Measurements from ENCODE around the gene CSRNP2. TPM values are rescaled to one million over a fixed set of nuclear protein-coding genes. Genes with fewer than 3 reads are reported as not detected.

CSRNP2 gene
- total and polyA plus RNA-seq, 2 of the 8 experiments (the other 6 are each of a cell fraction or from before 2014, with no cell fraction given) = 13.7 to 34.0 TPM

GRCh38 chr12:51051787-51052186, 31.6 kb downstream of the CSRNP2 start:
- Histone ChIP-seq H3K56ac (replicated peaks; ENCODE audit: insufficient read length, low read depth, low read length) (no peak overlapping the region), H4K20me1 (replicated peaks in 1 of 2; ENCODE audit: control insufficient read depth in 1 of 2, insufficient read depth in 2 of 2, low read length in 2 of 2) (peaks cover 0 to 3% of the 10 kb centered on the region in 2 experiments), H2BK20ac (ENCODE audit: low read length) (no peak overlapping the region), H3K4me3 (ENCODE audit: extremely low read depth in 1 of 4, insufficient read depth in 2 of 4, low read depth in 3 of 4, low read length in 4 of 4) (no peak overlapping the region), H4K5ac (ENCODE audit: insufficient read length, low read depth, low read length) (no peak overlapping the region), H3K9me3 (ENCODE audit: insufficient read depth in 2 of 2, low read depth in 1 of 2, low read length in 1 of 2) (no peaks in the 10 kb centered on the region), H2BK15ac (ENCODE audit: low read length) (no peak overlapping the region), H3K14ac (ENCODE audit: insufficient read length) (no peak overlapping the region), H3K27me3 (replicated peaks in 1 of 4; ENCODE audit: control insufficient read depth in 3 of 4, extremely low read depth in 1 of 4, insufficient read depth in 3 of 4, low read length in 3 of 4) (no peaks in the 10 kb centered on the region), H4K8ac (ENCODE audit: extremely low read depth, insufficient read depth, low read length) (no peak overlapping the region), H3K23me2 (ENCODE audit: low read depth, low read length) (peaks cover 7% of the 10 kb centered on the region), H2BK120ac (replicated peaks; ENCODE audit: low read depth, low read length) (no peak overlapping the region), H4K91ac (replicated peaks; ENCODE audit: insufficient read length, low read length) (no peak overlapping the region), H2AK5ac (ENCODE audit: low read depth, low read length) (no peak overlapping the region), H3K9ac (replicated peaks in 1 of 4; ENCODE audit: extremely low read depth in 1 of 4, low read depth in 3 of 4, low read length in 3 of 4) (no peak overlapping the region), H2BK5ac (ENCODE audit: low read depth, low read length) (no peak overlapping the region), H3K79me2 (ENCODE audit: control insufficient read depth in 1 of 2, insufficient read depth in 2 of 2, low read length in 2 of 2) (peaks cover 0 to 15% of the 10 kb centered on the region in 2 experiments; a peak in 1 of 4 replicates), H3K36me3 (ENCODE audit: control insufficient read depth in 2 of 4, insufficient read depth in 4 of 4, low read length in 3 of 4) (peaks cover 6 to 34% (median 26%) of the 10 kb centered on the region in 4 experiments), H3K23ac (ENCODE audit: insufficient read length) (no peak overlapping the region), H3K4ac (replicated peaks; ENCODE audit: insufficient read length, low read depth, low read length) (no peak overlapping the region), H3K18ac (ENCODE audit: extremely low read depth, low read length) (no peak overlapping the region), H3K4me1 (replicated peaks in 1 of 4; ENCODE audit: control insufficient read depth in 3 of 4, insufficient read depth in 4 of 4, low read length in 3 of 4) (peaks cover 0 to 4% (median 1%) of the 10 kb centered on the region in 4 experiments; a peak in 3 of 7 replicates), H3K79me1 (ENCODE audit: low read depth, low read length) (peaks cover 2% of the 10 kb centered on the region; the same call in 1 of the 2 replicates), H3K4me2 (ENCODE audit: insufficient read depth in 1 of 2, low read depth in 2 of 2, low read length in 2 of 2) (no peak overlapping the region), H2AFZ (ENCODE audit: low read length) (no peak overlapping the region), H2BK12ac (ENCODE audit: low read depth, low read length) (0 out of 2 replicates have a peak overlapping the region, but pooled peaks have one; percentile 9), H3K27ac (ENCODE audit: low read depth, low read length) (no peak overlapping the region)
- FAIRE-seq = no peak
- ChIA-PET POLR2A (ENCODE audit: partially characterized antibody) (interaction anchor here (0.8 to 1.7 kb wide), 7 partner anchors 10 to 180 kb away, joined by 3 to 9 read pairs (median 3); partner anchors contain the start of genes CSRNP2 and POU6F1), CTCF (ENCODE audit: partially characterized antibody) (interaction anchor here (0.6 to 0.8 kb wide), 3 partner anchors 11 to 287 kb away, joined by 3 to 4 read pairs (median 3); no protein-coding TSS in a partner anchor)
- TF ChIP-seq TCF12 (IDR thresholded peaks at IDR 0.05; ENCODE audit: low read depth, low read length) = no peak
- TF ChIP-seq NANOG (IDR thresholded peaks at IDR 0.05; ENCODE audit: insufficient read depth, low read depth, low read length, poor library complexity, severe bottlenecking) = no peak
- TF ChIP-seq KDM1A (IDR thresholded peaks at IDR 0.05; ENCODE audit: borderline replicate concordance, low read length) = no peak
- TF ChIP-seq RFX5 (IDR thresholded peaks at IDR 0.05; ENCODE audit: borderline replicate concordance, low read depth, low read length) = no peak
- no peak for TF ChIP-seq TAF7 (optimal IDR thresholded peaks at IDR 0.05; ENCODE audit: borderline replicate concordance, low read depth, low read length)
- TF ChIP-seq BACH1 (IDR thresholded peaks at IDR 0.05; ENCODE audit: low read length) = no peak
- no peak for TF ChIP-seq USF2 (IDR thresholded peaks at IDR 0.05; ENCODE audit: low read length)
- no peak for TF ChIP-seq ATF2 (IDR thresholded peaks at IDR 0.05; ENCODE audit: low read length)
- TF ChIP-seq SP2 (IDR thresholded peaks at IDR 0.05; ENCODE audit: low read length) = no peak
- TF ChIP-seq MAFK (IDR thresholded peaks at IDR 0.05; ENCODE audit: low read depth, low read length) = no peak
- TF ChIP-seq CHD2 (IDR thresholded peaks at IDR 0.05; ENCODE audit: low read length) = no peak
- DNase-seq (ENCODE audit: low read depth in 1 of 2, low spot score in 2 of 2) = no peak
- WGBS, 2 experiments (ENCODE audit: extremely low coverage in 1 of 2, insufficient coverage in 1 of 2, insufficient read length in 1 of 2, insufficient replicate concordance in 2 of 2, low coverage in 1 of 2, low lambda C conversion rate in 2 of 2, missing lambda C conversion rate in 1 of 2) = 87% methylated on average over 4 of the region's 4 CpGs; no CpG with 5 or more reads in 1 of the 2 experiments
